ENCODE results near the gene CCDC169.

The CCDC169 gene

GRCh38 chr13:36231236-36231635 lies 66.4 kb downstream of the CCDC169 start:
- no peak for DNase-seq

GRCh38 chr13:36224730-36225129 lies 72.9 kb downstream of the CCDC169 start:
- no peak for DNase-seq

DNA sequence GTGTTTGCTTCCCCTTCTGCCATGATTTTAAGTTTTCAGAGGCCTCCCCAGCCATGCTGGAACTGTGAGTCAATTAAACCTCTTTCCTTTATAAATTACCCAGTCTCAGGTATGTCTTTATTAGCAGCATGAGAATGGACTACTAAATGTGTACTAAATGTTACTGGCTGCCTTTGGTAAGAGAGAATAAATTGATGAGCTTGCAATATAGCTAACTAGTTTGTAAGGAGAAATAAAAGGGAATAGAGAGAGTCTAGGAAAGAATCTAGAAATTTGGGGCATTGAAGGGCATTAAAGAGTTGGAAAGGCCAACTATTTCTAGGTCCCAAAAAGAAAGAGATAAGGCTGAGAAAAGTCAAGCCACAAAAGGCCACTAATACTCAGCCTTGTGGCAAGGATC lies 77.7 kb downstream of the CCDC169 start:
- no peak for DNase-seq

DNA sequence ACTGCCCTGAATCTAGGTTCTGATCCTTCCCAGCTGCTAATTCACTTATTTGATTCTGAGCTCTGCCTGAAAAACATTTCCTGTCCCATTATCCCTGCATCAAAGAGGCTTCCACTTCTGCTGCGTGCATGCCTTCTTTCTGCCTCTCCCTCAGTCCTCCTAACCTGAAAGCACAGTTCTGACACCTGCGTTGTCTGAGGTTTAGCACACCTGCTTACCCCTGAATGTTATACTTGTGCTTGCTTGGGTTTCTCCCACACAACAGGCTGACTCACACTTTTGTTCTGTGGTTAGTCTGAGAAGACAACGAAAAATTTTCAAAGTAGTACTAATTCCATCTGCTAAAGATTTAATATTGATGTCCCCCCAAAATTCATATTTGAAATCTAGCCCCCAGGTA lies 80.2 kb downstream of the CCDC169 start:
- DNase-seq, result no peak

DNA sequence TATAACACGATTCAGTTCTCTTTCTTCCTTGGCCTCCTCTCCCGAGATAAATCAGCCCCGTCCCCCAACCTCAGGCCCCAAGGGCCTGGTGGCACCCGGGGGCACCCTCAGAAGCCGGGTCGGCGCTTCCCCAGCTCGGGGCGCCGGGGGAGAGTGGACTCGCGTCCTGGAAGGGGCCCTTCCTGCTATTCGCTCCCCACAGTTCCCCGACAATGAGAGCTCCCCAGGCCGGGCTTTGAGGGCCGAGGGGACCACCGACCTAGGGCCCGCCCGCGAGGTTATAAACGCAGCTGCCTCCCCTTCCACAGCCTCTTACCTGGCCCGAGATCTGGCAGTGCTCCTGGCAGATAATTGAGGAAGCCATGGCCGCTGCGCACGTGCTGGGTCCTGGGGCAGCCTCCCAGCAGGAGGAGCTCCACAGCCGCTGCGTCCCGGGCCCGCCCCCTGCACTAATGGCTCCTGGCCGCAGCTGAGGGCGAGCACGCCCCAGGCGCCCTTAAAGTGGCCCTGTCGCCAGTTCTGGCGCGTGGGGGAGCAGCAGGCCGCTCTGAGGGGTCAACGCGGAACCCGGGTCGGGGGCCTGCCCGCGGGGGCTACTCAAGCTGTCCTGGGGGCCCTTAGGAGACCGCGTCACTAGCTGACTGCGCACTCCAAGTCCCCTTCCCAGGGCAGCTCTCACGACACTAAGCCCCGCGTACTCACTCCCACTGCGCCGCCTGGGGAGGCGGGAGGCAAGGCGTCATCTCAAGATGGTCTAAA lies 83.3 kb downstream of the CCDC169 start, which contains the start of gene SOHLH2:
TSS of gene SOHLH2 (minus strand) at position 394 of the 759 bp plus-strand sequence. CDS start at position 364, 30 bp downstream.
- no peak for DNase-seq

- no peak for DNase-seq
Measured at GRCh38 chr13:36212789-36213188, 84.8 kb downstream of the CCDC169 start.

GRCh38 chr13:36211567-36211966 lies 86.0 kb downstream of the CCDC169 start:
- no peak for DNase-seq

DNA sequence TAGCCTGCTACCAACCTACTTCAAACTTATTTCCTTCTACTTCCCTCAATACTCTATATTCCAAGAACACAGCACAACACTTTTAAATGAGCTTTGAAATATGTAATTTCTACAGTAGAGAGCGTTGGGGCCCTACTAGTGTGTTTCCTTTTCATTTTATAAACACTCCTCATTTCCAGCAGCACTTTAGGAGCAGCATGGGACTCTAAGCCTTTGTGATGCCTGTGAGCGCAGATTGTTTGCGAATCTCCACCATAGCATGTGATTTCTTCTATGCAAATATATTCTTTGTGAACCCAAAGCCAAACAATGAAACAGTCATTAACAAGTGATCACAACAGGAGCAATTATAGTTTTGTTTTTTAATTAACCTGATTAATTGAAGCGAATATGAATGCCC lies 86.9 kb downstream of the CCDC169 start:
- DNase-seq, result no peak

DNA sequence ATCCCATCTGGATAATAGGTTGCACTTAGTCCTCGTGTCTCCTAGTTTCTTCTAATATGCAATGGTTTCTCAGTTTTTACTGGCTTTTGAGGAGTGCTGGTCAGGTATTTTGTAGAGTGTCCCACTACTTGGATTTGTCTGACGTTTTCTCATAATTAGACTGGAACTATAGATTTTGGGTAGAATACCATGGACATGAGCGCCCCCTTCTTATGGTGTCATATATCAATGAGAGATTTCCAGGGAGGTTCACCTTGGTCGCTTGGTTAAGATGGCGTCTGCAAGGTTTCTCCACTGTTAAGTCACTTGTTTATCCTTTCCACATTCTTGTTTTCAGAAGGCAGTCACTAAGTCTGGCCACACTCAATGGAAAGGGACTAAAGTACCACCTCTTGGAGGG lies 89.9 kb downstream of the CCDC169 start:
- DNase-seq, result no peak

- DNase-seq, result peak; percentile 37
Measured at GRCh38 chr13:36193151-36193855, 104.3 kb downstream of the CCDC169 start.

DNA sequence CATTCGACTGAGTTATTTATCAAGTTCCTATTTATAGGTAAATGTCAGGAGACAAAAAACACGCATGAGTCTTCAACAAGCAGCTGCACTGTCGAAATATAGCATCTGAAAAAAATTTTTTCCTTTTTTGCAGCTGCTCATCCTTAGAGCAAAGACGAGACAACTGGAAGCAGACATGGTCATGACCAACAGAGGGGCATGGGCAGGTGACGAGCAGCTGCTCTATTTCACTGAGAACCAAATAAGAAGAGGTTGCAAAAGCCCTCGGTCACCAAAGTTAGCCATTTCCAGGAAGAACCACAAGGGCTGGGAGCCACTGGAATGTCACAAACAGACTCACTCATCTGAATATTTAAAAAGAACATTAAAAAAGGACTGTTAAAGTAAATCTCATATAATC lies 105.4 kb downstream of the CCDC169 start:
- DNase-seq, result no peak

- no peak for DNase-seq
Measured at GRCh38 chr13:36190771-36191170, 106.8 kb downstream of the CCDC169 start.

GRCh38 chr13:36188441-36188840 lies 109.2 kb downstream of the CCDC169 start:
- no peak for DNase-seq

- DNase-seq, result no peak
Measured at GRCh38 chr13:36183901-36184300, 113.7 kb downstream of the CCDC169 start.
